Glomerular visceral epithelial cell (primary cell): ENCODE results near the gene ZBTB2.
"Not testable (repeated sequence)": the region's sequence is repeated elsewhere in the genome, so short reads cannot be mapped to it uniquely, and the experiment has no call there.

ENCODE experiments used
- DNase-seq: peaks from one replicate; pipeline ENCODE4 v3.0.0-alpha.2; 2016; ENCODE audit errors: extremely low spot score

Gene ZBTB2

DNA sequence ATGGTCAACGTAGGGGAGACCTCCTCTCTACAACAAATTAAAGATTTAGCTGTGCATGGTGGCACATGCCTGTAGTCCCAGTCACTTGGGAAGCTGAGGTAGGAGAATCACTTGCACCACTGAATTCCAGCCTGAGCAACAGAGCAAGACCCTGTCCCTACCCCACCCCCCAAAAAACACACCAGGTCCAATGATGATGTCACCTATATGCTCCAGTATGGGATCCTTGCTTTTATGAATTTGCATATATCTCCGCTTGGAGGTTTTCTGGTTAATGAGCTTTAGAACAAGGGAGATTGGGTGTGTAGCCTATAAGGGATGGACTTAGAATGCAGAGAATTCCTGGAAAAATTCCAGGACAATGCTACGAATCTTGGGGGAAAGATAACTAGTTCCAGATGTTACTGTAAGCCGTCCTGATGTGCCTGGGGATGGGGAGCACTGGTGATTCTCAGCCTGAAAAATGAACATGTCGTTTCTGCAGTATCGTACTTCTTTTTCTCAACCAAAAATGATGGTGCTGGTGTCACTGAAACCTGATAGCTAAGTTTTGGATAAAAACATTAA is 61.1 kb downstream of the ZBTB2 start:
- DNase-seq = no peak

GRCh38 chr6:151327101-151327500 is 64.3 kb downstream of the ZBTB2 start:
- no peak for DNase-seq

DNA sequence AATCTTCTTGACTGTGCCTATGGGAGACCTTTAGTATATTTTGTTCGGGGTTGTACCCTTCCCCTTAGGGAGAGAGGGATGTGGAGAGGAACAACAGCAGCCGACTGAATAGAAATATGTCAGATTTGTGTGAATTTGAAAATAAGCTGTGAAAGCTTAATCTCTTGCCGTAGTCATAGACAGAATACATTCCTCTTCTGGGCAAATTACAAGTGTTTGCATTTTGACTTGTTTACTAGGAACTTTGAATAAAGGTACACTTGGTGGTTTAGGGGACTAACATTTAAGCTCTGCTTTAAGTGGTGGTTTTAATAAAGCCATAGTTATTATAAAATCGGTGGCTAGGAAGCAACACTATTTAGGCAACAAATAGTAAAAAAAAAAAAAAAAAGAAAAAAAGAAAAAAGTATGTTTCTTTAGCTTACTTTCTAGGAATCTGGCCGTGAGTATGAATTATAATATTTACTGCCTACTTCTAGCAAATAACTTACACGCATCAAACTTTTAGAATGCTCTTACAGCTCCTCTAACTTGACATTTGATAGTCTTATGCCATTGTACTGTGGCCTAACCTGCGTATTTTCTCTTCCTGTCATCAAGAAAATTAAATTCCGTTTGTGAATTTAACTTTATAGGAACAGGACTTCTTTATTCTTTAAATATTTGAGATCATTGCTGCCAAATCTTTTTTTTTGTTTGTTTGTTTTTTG is 65.1 kb downstream of the ZBTB2 start:
- DNase-seq = no peak

DNA sequence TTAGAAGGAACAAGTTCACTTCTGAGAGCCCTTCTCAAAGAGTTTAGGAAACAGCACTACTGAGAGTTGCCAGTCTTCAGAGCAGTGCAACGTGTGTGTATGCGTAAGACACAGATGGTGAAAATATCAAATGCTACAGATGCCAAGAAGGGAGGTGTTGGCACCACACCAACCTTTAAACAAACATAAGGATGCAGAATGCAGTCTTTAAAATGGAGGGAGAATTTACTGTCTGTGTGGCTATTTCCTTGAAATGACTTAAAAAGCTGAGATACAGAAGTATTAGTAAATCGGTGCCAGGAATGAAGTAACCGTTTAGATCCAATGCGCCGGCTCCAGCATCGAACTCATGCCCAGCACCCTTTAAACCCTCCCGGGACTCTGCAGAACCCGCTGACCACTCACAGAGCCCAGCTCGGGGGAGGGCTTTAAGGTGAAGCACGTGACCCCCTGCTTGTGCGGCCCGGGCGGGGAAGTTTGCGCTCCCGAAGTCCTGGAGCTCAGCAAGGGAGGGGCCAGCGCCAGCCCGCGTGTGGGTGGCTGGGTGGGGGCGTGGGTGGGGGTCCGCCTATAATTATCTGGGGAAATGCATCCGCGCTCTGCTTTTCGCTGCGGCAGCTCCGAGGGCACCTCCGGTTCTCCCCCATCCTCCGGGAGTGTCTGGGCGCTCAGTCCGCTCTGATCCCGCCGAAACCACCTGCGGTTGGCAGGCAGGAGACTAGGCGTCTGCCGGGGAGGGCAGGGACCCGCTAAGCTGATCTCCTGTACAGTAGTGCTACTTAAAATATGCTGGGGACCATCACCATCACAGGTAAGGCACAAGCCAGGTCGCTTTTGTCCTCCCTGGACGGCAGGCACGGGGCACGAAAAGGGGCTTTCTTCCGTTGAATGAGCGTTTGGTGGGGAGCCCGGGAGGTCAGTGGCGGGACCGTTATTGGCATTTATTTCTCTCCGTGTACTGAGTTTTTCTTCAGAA is 66.0 kb downstream of the ZBTB2 start:
- peak; percentile 87 for DNase-seq

DNA sequence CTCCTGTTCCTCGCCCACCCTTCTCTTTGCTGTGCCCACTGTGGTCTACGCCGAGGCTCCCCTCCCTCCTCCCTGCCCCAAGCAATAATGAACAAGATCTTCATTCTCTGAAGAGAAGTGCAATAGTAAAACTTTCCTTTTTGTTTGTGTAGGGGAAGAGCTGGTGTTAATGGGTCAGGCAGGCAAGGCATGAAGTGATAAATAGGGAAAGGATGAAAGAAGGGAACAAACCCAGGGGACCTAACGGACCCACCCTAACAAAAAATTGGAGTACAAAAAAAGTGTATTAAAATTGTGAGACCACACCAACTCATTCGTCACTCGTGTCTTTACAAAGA is 66.9 kb downstream of the ZBTB2 start:
- DNase-seq = no peak

DNA sequence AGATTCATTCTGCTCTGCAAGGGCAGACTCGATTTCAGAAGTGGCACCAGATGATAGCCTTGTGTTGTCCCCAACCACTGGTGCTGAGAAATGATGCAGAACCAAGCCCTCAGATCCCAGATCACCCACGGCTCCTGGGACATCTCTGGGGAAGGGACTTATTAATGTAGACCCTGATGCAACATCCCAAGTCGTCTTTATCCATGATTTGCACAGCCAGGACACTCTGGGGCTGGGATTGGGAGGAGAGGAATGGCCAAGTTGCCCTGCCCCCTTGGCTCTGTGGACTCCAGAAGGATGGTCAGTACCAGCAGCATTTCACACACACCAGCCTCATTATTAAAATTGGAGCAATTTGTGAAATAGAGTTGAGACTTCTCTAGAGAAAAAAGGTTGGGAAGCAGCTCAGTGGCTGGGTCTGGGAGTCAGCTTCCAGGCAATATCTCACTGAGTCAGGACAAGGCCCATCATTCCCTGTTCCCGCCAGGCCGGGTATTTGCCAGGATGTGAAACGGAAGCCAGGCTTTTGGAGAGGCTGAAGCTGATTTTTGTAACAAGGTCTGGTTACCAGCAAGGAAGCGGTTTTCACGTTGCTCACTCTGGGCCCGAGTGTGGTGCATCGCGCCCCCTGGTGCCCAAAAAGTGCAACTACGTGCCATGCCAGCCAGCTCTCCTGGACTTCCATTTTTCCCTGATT is 67.4 kb downstream of the ZBTB2 start:
- peak; percentile 89 for DNase-seq

GRCh38 chr6:151322570-151322969 is 68.8 kb downstream of the ZBTB2 start:
- DNase-seq = no peak

DNA sequence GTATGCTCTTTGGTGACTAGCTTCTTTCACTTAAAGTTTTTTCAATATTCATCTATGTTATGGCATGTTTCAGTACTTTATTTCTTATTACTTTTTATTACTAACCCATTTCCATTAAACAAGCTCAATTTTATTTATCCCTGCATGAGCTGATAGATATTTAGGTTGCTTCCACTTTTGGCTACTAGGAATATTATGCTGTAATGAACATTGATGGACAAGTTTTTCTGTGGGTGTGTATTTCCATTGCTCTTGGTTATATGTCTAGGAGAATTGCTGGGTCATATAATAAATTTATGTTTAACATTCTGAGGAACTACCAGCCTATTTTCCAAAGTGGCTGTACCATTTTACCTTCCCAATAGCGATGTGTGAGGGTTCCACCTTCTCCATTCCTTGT is 69.9 kb downstream of the ZBTB2 start:
- no peak for DNase-seq

DNA sequence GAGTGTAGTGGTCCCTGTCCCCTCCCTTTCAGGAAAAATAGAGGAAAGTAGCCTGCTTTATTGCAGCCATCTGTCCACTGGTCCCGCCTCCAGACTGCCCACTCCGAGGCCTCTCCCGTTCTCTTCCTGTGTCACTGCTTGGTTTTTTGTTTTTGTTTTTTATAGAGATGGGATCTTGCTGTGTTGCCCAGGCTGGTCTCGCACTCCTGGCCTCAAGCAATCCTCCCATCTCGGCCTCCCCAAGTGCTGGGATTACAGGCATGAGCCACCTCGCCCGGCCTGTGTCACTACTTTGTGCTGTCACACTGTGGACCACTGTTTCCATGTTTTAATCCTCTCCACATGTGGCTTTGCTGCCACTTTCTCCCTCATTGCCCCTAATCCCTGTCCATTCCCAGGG is 71.2 kb downstream of the ZBTB2 start:
- no peak for DNase-seq

DNA sequence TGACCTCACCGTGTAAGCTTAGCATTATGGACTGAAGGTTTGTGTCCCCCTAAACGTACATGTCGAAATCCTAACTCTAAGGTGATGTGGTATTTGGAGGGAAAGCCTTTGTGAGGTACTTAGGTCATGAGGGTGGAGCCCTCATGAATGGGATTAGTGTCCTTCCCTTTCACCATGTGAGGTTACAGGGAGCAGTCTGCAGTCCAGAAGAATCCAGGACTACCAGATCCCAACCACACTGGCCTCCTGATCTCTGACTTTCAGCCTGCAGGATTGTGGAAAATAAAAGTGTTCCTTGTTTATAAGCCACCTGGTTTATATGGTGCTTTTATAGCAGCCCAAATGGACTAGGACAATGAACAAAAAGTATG is 73.4 kb downstream of the ZBTB2 start:
- DNase-seq = no peak

GRCh38 chr6:151317103-151317994 is 74.0 kb downstream of the ZBTB2 start:
- peak; percentile 52 for DNase-seq

DNA sequence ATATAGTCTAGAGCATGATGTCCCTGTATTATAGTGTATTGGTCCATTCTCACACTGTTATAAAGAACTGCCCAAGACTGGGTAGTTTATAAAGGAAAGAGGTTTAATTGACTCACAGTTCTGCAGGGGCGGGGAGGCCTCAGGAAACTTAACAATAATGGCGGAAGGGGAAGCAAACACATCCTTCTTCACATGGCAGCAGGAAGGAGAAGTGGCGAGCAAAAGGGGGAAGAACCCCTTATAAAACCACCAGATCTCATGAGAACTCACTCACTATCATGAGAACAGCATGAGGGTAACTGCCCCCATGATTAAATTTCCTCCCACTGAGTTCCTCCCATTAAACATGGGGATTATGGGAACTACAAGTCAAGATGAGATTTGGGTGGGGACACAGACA is 75.7 kb downstream of the ZBTB2 start:
- DNase-seq = not testable (repeated sequence)
